H9 (cell line): ENCODE results near the gene SPTSSB. TPM values are rescaled to one million over a fixed set of nuclear protein-coding genes. Genes with fewer than 3 reads are reported as not detected.
A peak's percentile ranks its signal among the peaks of the same experiment; 100 is the strongest.

Experiments used
- DNase-seq: peaks from one replicate; pipeline ENCODE4 v3.0.0-alpha.2; 2017
- H2AFZ ChIP-seq: one replicate; pipeline ENCODE4 v1.6.1; 2013; ENCODE audit warnings: mild to moderate bottlenecking, low read length, control low read depth, moderate library complexity
- H2AK5ac ChIP-seq: 2 replicates; pipeline ENCODE4 v1.6.1; 2013; ENCODE audit warnings: low read length, control low read depth, mixed read lengths; ENCODE audit not compliant: insufficient read length
- H2BK120ac ChIP-seq: one replicate; pipeline ENCODE4 v1.6.1; 2013; ENCODE audit warnings: low read depth, mild to moderate bottlenecking, low read length, control low read depth, inconsistent platforms; ENCODE audit not compliant: poor library complexity, severe bottlenecking
- H2BK12ac ChIP-seq: 2 replicates; pipeline ENCODE4 v1.6.1; 2013; ENCODE audit warnings: low read length, control low read depth, mixed read lengths, low read depth; ENCODE audit not compliant: insufficient read length
- H2BK15ac ChIP-seq: 2 replicates; pipeline ENCODE4 v1.6.1; 2013; ENCODE audit warnings: low read depth, low read length, control low read depth
- H2BK20ac ChIP-seq: one replicate; pipeline ENCODE4 v1.6.1; 2013; ENCODE audit warnings: low read depth, mild to moderate bottlenecking, low read length, control low read depth, inconsistent platforms; ENCODE audit not compliant: poor library complexity, severe bottlenecking
- H2BK5ac ChIP-seq: 2 replicates; pipeline ENCODE4 v1.6.1; 2013; ENCODE audit warnings: low read length, control low read depth, mixed read lengths; ENCODE audit not compliant: insufficient read length
- H3K14ac ChIP-seq: 2 replicates; pipeline ENCODE4 v1.6.1; 2013; ENCODE audit warnings: low read length, control low read depth; ENCODE audit not compliant: insufficient read depth
- H3K18ac ChIP-seq: 2 replicates; pipeline ENCODE4 v1.6.1; 2013; ENCODE audit warnings: low read depth, mild to moderate bottlenecking, mixed read lengths, low read length, control low read depth; ENCODE audit not compliant: insufficient read length
- H3K23ac ChIP-seq: 2 replicates; pipeline ENCODE4 v1.6.1; 2013; ENCODE audit warnings: low read length, control low read depth, mixed read lengths, low read depth; ENCODE audit not compliant: insufficient read length
- H3K23me2 ChIP-seq: 2 replicates; pipeline ENCODE4 v1.6.1; 2013; ENCODE audit warnings: low read depth, mild to moderate bottlenecking, mixed read lengths, low read length, control low read depth; ENCODE audit not compliant: insufficient read length, poor library complexity, severe bottlenecking
- H3K27ac ChIP-seq: 2 replicates; pipeline ENCODE4 v1.5.1; 2013; ENCODE audit warnings: low read length, control low read depth, mixed read lengths, low read depth; ENCODE audit not compliant: insufficient read length
- H3K27me3 ChIP-seq: 2 replicates; pipeline ENCODE4 v1.6.1; 2013; ENCODE audit warnings: low read length, control low read depth, inconsistent platforms; ENCODE audit not compliant: insufficient read depth
- H3K4ac ChIP-seq: 2 replicates; pipeline ENCODE4 v1.6.1; 2013; ENCODE audit warnings: low read depth, mild to moderate bottlenecking, control low read depth, inconsistent platforms, low read length, moderate library complexity
- H3K4me1 ChIP-seq: 2 replicates; pipeline ENCODE4 v1.6.1; 2013; ENCODE audit warnings: low read length, control low read depth, inconsistent platforms; ENCODE audit not compliant: insufficient read depth
- H3K4me2 ChIP-seq: 2 replicates; pipeline ENCODE4 v1.6.1; 2013; ENCODE audit warnings: low read length, control low read depth, mixed read lengths; ENCODE audit not compliant: insufficient read length, insufficient read depth
- H3K56ac ChIP-seq: 2 replicates; pipeline ENCODE4 v1.6.1; 2013; ENCODE audit warnings: low read depth, mild to moderate bottlenecking, mixed read lengths, low read length, control low read depth; ENCODE audit not compliant: insufficient read length
- H3K79me1 ChIP-seq: 2 replicates; pipeline ENCODE4 v1.6.1; 2013; ENCODE audit warnings: low read depth, mild to moderate bottlenecking, moderate library complexity, low read length, control low read depth, inconsistent platforms; ENCODE audit not compliant: insufficient read depth, poor library complexity, severe bottlenecking
- H3K79me2 ChIP-seq: 2 replicates; pipeline ENCODE4 v1.6.1; 2013; ENCODE audit warnings: low read length, control low read depth, inconsistent platforms; ENCODE audit not compliant: insufficient read depth
- H3K9ac ChIP-seq: 2 replicates; pipeline ENCODE4 v1.6.1; 2013; ENCODE audit warnings: low read length, control low read depth, mixed read lengths; ENCODE audit not compliant: insufficient read length; ENCODE audit errors: extremely low read depth
- H3K9me3 ChIP-seq: one replicate; pipeline ENCODE4 v1.6.1; 2013; ENCODE audit warnings: low read depth, low read length, inconsistent platforms; ENCODE audit not compliant: control insufficient read depth
- H3T11ph ChIP-seq: one replicate; pipeline ENCODE4 v1.6.1; 2013; ENCODE audit warnings: mild to moderate bottlenecking, low read length, control low read depth, inconsistent platforms
- H4K20me1 ChIP-seq: one replicate; pipeline ENCODE4 v1.6.1; 2013; ENCODE audit not compliant: control insufficient read depth, insufficient read length, insufficient read depth
- H4K5ac ChIP-seq: 2 replicates; pipeline ENCODE4 v1.6.1; 2013; ENCODE audit warnings: low read depth, mild to moderate bottlenecking, mixed read lengths, low read length, control low read depth; ENCODE audit not compliant: insufficient read length
- H4K8ac ChIP-seq: replicated peaks from 2 replicates; pipeline ENCODE4 v1.6.1; 2013; ENCODE audit warnings: low read length, control low read depth, mixed read lengths, low read depth; ENCODE audit not compliant: insufficient read length
- H4K91ac ChIP-seq: 2 replicates; pipeline ENCODE4 v1.6.1; 2013; ENCODE audit warnings: low read depth, mild to moderate bottlenecking, moderate library complexity, mixed read lengths, low read length, control low read depth; ENCODE audit not compliant: insufficient read length
- H3K27ac Mint-ChIP-seq, 3 experiments: 2 replicates in 2 of 3; 3 replicates in 1 of 3; pipeline ENCODE4 v1.8.0; 2020 to 2021; ENCODE audit warnings: mixed read lengths in 3 of 3, mild to moderate bottlenecking in 1 of 3, moderate library complexity in 1 of 3
- H3K27me3 Mint-ChIP-seq: 2 replicates; pipeline ENCODE4 v1.8.0; 2021; ENCODE audit warnings: low read depth, mild to moderate bottlenecking, moderate library complexity, mixed read lengths
- H3K36me3 Mint-ChIP-seq, 3 experiments: 2 replicates in 2 of 3; 3 replicates in 1 of 3; pipeline ENCODE4 v1.8.0; 2020 to 2021; ENCODE audit warnings: low read depth in 3 of 3, mixed read lengths in 3 of 3; ENCODE audit not compliant: insufficient read depth in 1 of 3
- H3K4me1 Mint-ChIP-seq, 2 experiments: 2 replicates each; pipeline ENCODE4 v1.8.0; 2020; ENCODE audit warnings: mixed read lengths in 2 of 2
- H3K4me3 Mint-ChIP-seq, 2 experiments: 2 replicates in 1 of 2; 3 replicates in 1 of 2; pipeline ENCODE4 v1.8.0; 2020 to 2021; ENCODE audit warnings: mild to moderate bottlenecking in 2 of 2, mixed read lengths in 2 of 2, moderate library complexity in 1 of 2
- H3K9me3 Mint-ChIP-seq, 2 experiments: 2 replicates in 1 of 2; 3 replicates in 1 of 2; pipeline ENCODE4 v1.8.0; 2020; ENCODE audit warnings: mild to moderate bottlenecking in 2 of 2, mixed read lengths in 2 of 2, moderate library complexity in 1 of 2
- CTCF ChIP-seq: fragments of 200-600 bp; sonication (generic); conservative IDR thresholded peaks from 3 replicates; pipeline ENCODE4 v1.8.0; 2021; ENCODE audit warnings: antibody characterized with exemption, mild to moderate bottlenecking
- WGBS: extraction: QIAGEN DNeasy Blood & Tissue Kit; methylation state at CpG from one replicate; pipeline ENCODE4 v1.1.7; 2013; ENCODE audit warnings: missing lambda C conversion rate, low lambda C conversion rate, mixed read lengths; ENCODE audit not compliant: insufficient read length; ENCODE audit errors: extremely low coverage; 5-methylcytosine and 5-hydroxymethylcytosine counted together
- total RNA-seq: library from RNA; stranded (reverse); gene quantifications from 2 replicates; pipeline ENCODE4 v1.2.1, GENCODE V29; 2021

SPTSSB gene
- total RNA-seq, 1 experiment from 2014 or later: 3.5 TPM

GRCh38 chr3:161415506-161416231 is 44.4 kb upstream of the SPTSSB start:
- TF ChIP-seq CTCF: no peak
- peak overlapping the region; percentile 41 to 61 (median 41); a peak in 4 of 7 replicates for H3K27ac Mint-ChIP-seq
- Histone ChIP-seq H3K4me2 (no peak overlapping the region), H3K9ac (no peak overlapping the region), H3K79me2 (no peaks in the 10 kb centered on the region), H2AK5ac (no peak overlapping the region), H3T11ph (no peak overlapping the region), H3K23me2 (no peaks in the 10 kb centered on the region), H3K9me3 (no peaks in the 10 kb centered on the region), H3K14ac (no peak overlapping the region), H2BK5ac (no peak overlapping the region), H3K23ac (no peak overlapping the region), H4K8ac (no peak overlapping the region), H4K20me1 (no peaks in the 10 kb centered on the region), H2BK12ac (no peak overlapping the region), H3K4ac (no peak overlapping the region), H2BK120ac (no peak overlapping the region), H2BK20ac (no peak overlapping the region), H3K27me3 (no peaks in the 10 kb centered on the region), H2AFZ (no peak overlapping the region), H4K91ac (no peak overlapping the region), H3K79me1 (no peaks in the 10 kb centered on the region), H2BK15ac (no peak overlapping the region), H3K18ac (no peak overlapping the region), H3K56ac (no peak overlapping the region), H3K27ac (no peak overlapping the region), H3K4me1 (peaks cover 4% of the 10 kb centered on the region), H4K5ac (no peak overlapping the region)
- H3K4me1 Mint-ChIP-seq: peaks cover 21 to 22% of the 10 kb centered on the region in 2 experiments
- no CpG with 5 or more reads among the region's 1 CpG for WGBS
- no peak overlapping the region for H3K4me3 Mint-ChIP-seq
- H3K9me3 Mint-ChIP-seq: peaks cover 13 to 19% of the 10 kb centered on the region in 2 experiments
- no peak for DNase-seq
- H3K36me3 Mint-ChIP-seq: peaks cover 22 to 28% (median 25%) of the 10 kb centered on the region in 3 experiments
- H3K27me3 Mint-ChIP-seq: no peaks in the 10 kb centered on the region
